ENCODE data around the gene CUL7. TPM values are rescaled to one million over a fixed set of nuclear protein-coding genes. Genes with fewer than 3 reads are reported as not detected.
"Not testable (repeated sequence)": the region's sequence is repeated elsewhere in the genome, so short reads cannot be mapped to it uniquely, and the experiment has no call there.

CUL7 gene
- polyA plus RNA-seq, 1 donor, result 52.6 TPM

DNA sequence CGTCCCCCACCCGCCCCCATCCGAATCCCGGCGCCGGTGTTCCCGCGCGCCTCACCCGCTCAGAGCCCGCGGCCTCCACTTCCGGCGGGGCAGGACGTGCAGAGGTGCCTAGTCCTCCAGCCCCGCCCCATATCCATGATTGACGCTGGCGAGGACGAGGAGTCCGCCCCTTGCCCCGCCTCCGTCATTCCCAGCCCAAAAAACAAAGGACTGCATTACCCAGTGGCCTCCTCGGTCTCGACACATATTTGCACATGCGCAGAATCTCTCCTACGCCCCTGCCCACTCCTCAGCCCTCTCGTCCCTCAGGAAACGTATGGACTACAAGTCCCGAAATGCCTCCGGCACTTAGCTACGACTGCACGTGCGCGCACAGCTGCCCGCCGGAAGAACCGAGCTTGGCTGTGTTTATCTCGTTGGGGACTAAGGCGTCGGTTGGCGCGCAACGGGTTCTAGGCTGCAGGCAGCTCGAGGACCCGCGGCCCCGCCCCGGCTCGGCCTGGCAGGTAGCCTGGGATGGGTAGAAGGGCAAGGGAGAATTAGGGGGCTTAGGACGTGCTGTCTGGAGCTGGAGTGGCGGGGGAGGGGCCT is 39.7 kb downstream of the CUL7 start, which contains the start of the genes KLHDC3 and MEA1:
Gene KLHDC3, plus strand, starts transcription at position 407 of the 591 bp plus-strand sequence. CDS start 2,944 bp downstream, outside the sequence.
Gene MEA1, minus strand, starts transcription at position 104 of the 591 bp plus-strand sequence. CDS start 133 bp downstream, outside the sequence.
- peak; percentile 99 for DNase-seq

- no peak for DNase-seq
Observed at GRCh38 chr6:43013097-43013842, 40.4 kb downstream of the CUL7 start.

GRCh38 chr6:43012364-43012763 is 41.3 kb downstream of the CUL7 start:
- DNase-seq, result no peak

DNA sequence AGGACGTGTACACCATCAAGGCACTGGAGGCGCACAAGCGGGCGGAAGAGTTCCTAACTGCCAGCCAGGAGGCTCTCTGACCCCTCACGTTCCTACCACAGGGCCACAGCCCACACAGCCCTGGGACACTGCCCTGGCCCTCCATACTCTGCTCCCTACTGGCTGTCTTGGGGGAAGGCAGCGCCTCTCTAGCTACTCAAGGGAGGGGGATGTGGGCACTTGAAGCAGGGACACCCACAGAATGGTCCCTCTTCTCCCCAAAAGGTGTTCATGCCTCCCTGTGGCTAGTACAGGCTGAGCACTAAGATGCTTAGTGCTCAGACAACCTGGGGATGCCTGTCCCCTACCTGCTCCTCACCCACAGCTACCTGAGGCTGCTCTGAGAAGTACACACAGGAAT is 42.4 kb downstream of the CUL7 start:
- DNase-seq, result no peak

DNA sequence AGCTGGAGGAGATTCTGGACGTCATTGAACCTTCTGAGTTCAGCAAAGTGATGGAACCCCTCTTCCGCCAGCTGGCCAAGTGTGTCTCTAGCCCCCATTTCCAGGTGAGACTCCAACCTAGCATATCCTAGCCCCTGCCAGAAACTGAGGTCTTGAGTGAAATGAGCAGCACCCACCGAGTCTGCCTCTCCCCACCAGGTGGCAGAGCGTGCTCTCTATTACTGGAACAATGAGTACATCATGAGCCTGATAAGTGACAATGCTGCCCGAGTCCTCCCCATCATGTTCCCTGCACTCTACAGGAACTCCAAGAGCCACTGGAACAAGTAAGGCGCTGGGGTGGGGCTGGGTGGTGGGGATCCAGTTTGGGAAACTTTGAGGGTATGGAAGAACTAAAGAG is 44.5 kb downstream of the CUL7 start:
- no peak for DNase-seq

DNA sequence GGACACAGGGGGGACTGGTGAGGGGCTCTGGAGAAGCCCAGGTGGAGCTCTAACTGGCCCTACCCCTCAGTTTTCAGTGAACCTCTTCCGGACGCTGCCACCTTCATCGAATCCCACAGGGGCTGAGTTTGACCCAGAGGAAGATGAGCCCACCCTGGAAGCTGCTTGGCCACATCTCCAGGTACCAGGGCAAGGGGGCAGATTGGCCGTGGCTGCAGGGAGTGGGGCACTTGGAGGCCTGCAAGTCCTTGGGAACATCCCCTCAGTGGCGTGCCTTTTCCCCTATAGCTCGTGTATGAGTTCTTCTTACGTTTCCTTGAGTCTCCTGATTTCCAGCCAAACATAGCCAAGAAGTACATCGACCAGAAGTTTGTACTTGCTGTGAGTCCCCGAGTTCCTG is 46.5 kb downstream of the CUL7 start:
- DNase-seq, result no peak

GRCh38 chr6:43006251-43006650 is 47.4 kb downstream of the CUL7 start:
- DNase-seq, result no peak

GRCh38 chr6:43005844-43006243 is 47.8 kb downstream of the CUL7 start:
- no peak for DNase-seq

GRCh38 chr6:43001843-43002242 is 51.8 kb downstream of the CUL7 start:
- DNase-seq, result no peak

GRCh38 chr6:42998205-42998604 is 55.4 kb downstream of the CUL7 start:
- DNase-seq, result not testable (repeated sequence)

DNA sequence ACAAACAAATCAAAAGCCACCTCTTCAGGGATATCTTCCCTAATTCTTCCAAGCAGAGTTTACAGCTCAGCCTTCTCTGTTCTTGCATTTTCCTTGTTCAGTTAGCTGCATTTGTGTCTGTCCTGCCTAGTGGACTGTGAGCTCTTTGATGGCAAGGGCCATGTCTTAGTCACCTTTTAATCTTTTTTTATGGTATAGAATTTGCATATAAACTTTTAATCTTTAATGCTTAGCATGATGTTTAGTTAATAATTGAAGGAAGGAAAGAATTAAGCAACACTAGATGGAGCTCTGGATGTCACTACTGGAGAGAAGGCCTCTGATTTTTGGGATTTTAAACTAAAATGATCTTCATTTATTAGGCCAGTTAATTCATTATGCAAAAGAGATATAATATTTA is 57.1 kb downstream of the CUL7 start:
- no peak for DNase-seq

DNA sequence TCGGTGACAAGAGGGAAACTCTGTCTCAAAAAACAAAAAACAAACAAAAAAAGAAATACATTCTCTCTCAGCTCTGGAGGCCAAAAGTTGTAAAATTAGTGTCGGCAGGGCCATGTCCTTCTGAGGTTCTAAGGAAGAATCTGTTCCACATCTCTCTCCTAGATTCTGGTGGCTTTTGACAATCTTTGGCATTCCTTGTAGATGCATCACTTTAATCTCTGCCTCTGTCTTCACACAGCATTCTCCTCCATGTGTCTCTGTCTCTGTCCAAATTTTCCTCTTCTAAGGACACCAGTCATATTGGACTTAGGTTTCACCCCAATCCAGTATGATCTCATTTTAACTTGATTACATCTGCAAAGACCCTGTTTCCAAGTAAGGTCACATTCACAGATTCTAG is 60.2 kb downstream of the CUL7 start:
- DNase-seq, result no peak

GRCh38 chr6:42989923-42990322 is 63.7 kb downstream of the CUL7 start:
- no peak for DNase-seq

DNA sequence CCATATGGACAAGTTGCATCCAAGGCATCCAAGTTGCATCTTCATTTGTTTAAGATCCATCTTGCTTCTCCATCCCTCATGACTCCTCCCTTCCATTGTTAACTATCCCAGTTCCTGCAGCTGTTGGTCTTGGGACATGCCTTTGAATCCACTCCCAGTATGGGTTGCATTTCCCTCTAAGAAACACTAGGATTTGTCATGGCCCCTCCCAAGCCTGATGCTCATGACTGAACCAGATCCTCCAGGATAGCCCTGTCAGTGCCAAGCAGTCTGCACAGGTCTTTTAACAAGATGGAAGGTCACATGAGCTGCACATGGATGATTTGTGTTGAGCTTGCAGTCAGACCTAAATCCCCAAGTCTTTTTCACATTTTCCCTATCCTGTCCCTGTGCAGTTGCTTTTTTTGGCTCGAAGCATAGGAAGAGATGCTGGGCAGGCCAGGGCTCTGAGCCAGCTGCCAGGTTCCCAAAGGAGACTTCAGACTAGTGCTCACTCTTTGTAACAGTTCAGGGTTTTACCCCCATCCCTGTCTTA is 65.1 kb downstream of the CUL7 start:
- DNase-seq, result no peak

Other genes starting within 250 kb of the CUL7 start
- gene RPL7L1, start 174.2 kb downstream of the CUL7 start, polyA plus RNA-seq (ENCODE audit: insufficient read length), result 71.8 TPM
- not detected for gene PTCRA, start 137.8 kb downstream of the CUL7 start, polyA plus RNA-seq (ENCODE audit: insufficient read length)
- 29.5 TPM for gene CNPY3, start 124.4 kb downstream of the CUL7 start, polyA plus RNA-seq (ENCODE audit: insufficient read length)
- 0.49 TPM for gene GNMT, start 93.1 kb downstream of the CUL7 start, polyA plus RNA-seq (ENCODE audit: insufficient read length)
- 20.9 TPM for gene PEX6, start 74.7 kb downstream of the CUL7 start, polyA plus RNA-seq (ENCODE audit: insufficient read length)
- gene PPP2R5D, start 69.3 kb downstream of the CUL7 start, polyA plus RNA-seq (ENCODE audit: insufficient read length), result 47.7 TPM
- 38.2 TPM for gene MEA1, start 39.9 kb downstream of the CUL7 start, polyA plus RNA-seq (ENCODE audit: insufficient read length)
- gene KLHDC3, start 39.6 kb downstream of the CUL7 start, polyA plus RNA-seq (ENCODE audit: insufficient read length), result 245 TPM
- 43.6 TPM for gene RRP36, start 32.2 kb downstream of the CUL7 start, polyA plus RNA-seq (ENCODE audit: insufficient read length)
- 45.6 TPM for gene MRPL2, start 5.6 kb upstream of the CUL7 start, polyA plus RNA-seq (ENCODE audit: insufficient read length)
- gene KLC4, start 5.8 kb upstream of the CUL7 start, polyA plus RNA-seq (ENCODE audit: insufficient read length), result 28.5 TPM
- gene PTK7, start 22.5 kb upstream of the CUL7 start, polyA plus RNA-seq (ENCODE audit: insufficient read length), result 53.6 TPM
- gene SRF, start 117.4 kb upstream of the CUL7 start, polyA plus RNA-seq (ENCODE audit: insufficient read length), result 48.6 TPM
- gene CUL9, start 128.3 kb upstream of the CUL7 start, polyA plus RNA-seq (ENCODE audit: insufficient read length), result 20.2 TPM
- 20.3 TPM for gene DNPH1, start 175.6 kb upstream of the CUL7 start, polyA plus RNA-seq (ENCODE audit: insufficient read length)
- 0.10 TPM for gene TTBK1, start 189.6 kb upstream of the CUL7 start, polyA plus RNA-seq (ENCODE audit: insufficient read length)
- not detected for gene SLC22A7, start 244.4 kb upstream of the CUL7 start, polyA plus RNA-seq (ENCODE audit: insufficient read length)

All from hindlimb muscle (tissue), 1 donor.